GM23248 (cell line): Measurements from ENCODE around the gene HIVEP1. TPM values are rescaled to one million over a fixed set of nuclear protein-coding genes. Genes with fewer than 3 reads are reported as not detected.

ENCODE experiments used
- DNase-seq: peaks from one replicate; pipeline ENCODE4 v3.0.0-alpha.2; 2015
- H2AFZ ChIP-seq: fragments of 200-600 bp; sonication (generic); 2 replicates; pipeline ENCODE4 v1.6.1; 2016; ENCODE audit warnings: antibody characterized with exemption
- H3F3A ChIP-seq: fragments of 200-600 bp; sonication (generic); 2 replicates; pipeline ENCODE4 v1.6.1; 2016; ENCODE audit warnings: mild to moderate bottlenecking, antibody characterized with exemption, mixed run types; ENCODE audit not compliant: insufficient read depth
- H3K27ac ChIP-seq: fragments of 200-600 bp; sonication (generic); 2 replicates; pipeline ENCODE4 v1.5.1; 2016; ENCODE audit warnings: mild to moderate bottlenecking
- H3K27me3 ChIP-seq: fragments of 200-600 bp; sonication (generic); replicated peaks from 2 replicates; pipeline ENCODE4 v1.6.1; 2016; ENCODE audit warnings: mild to moderate bottlenecking; ENCODE audit not compliant: insufficient read depth
- H3K36me3 ChIP-seq: fragments of 200-600 bp; sonication (generic); 2 replicates; pipeline ENCODE4 v1.6.1; 2016; ENCODE audit warnings: low read depth, mild to moderate bottlenecking
- H3K4me1 ChIP-seq: fragments of 200-600 bp; sonication (generic); 2 replicates; pipeline ENCODE4 v1.6.1; 2016; ENCODE audit warnings: mild to moderate bottlenecking; ENCODE audit not compliant: insufficient read depth
- H3K4me2 ChIP-seq: fragments of 200-600 bp; sonication (generic); one replicate; pipeline ENCODE4 v1.6.1; 2016; ENCODE audit warnings: mild to moderate bottlenecking; ENCODE audit not compliant: unreplicated experiment
- H3K4me3 ChIP-seq: fragments of 200-600 bp; sonication (generic); 2 replicates; pipeline ENCODE4 v1.5.1; 2016; ENCODE audit warnings: mild to moderate bottlenecking
- H3K79me2 ChIP-seq: fragments of 200-600 bp; sonication (generic); 2 replicates; pipeline ENCODE4 v1.6.1; 2016; ENCODE audit warnings: mild to moderate bottlenecking; ENCODE audit not compliant: insufficient read depth
- H3K9ac ChIP-seq: fragments of 200-600 bp; sonication (generic); 2 replicates; pipeline ENCODE4 v1.6.1; 2016; ENCODE audit warnings: mild to moderate bottlenecking
- H3K9me2 ChIP-seq: fragments of 200-600 bp; sonication (generic); 2 replicates; pipeline ENCODE4 v1.6.1; 2016; ENCODE audit warnings: mixed run types, mild to moderate bottlenecking, moderate library complexity; ENCODE audit not compliant: insufficient read depth
- H3K9me3 ChIP-seq: fragments of 200-600 bp; sonication (generic); one replicate; pipeline ENCODE4 v1.6.1; 2017; ENCODE audit warnings: low read depth
- H4K20me1 ChIP-seq: fragments of 200-600 bp; sonication (generic); 2 replicates; pipeline ENCODE4 v1.6.0; 2016; ENCODE audit not compliant: insufficient read depth
- EZH2 ChIP-seq: fragments of 200-600 bp; sonication (generic); IDR thresholded peaks from 2 replicates; pipeline ENCODE4 v1.6.1; 2018; ENCODE audit warnings: antibody characterized with exemption, mild to moderate bottlenecking; ENCODE audit not compliant: insufficient read depth, poor library complexity, severe bottlenecking
- EZH2phosphoT487 ChIP-seq: fragments of 200-600 bp; sonication (generic); IDR thresholded peaks from 2 replicates; pipeline ENCODE4 v1.6.1; 2018; ENCODE audit warnings: antibody characterized with exemption, moderate library complexity, mild to moderate bottlenecking, low read depth; ENCODE audit not compliant: insufficient read depth
- WGBS, 2 experiments: methylation state at CpG; one replicate each; pipeline ENCODE4 v1.1.6; 2015 to 2017; ENCODE audit warnings: low lambda C conversion rate in 2 of 2, low coverage in 1 of 2; ENCODE audit errors: missing lambda C conversion rate in 2 of 2; 5-methylcytosine and 5-hydroxymethylcytosine counted together
- in situ Hi-C: fragments of 300-500 bp; cut with MboI; formaldehyde crosslinking; loops from 2 replicates; pipeline ENCODE4 v1.15.0; 2020
- polyA plus RNA-seq: library from polyadenylated mRNA; unstranded; fragments of >200 nt; fragmentation: Nextera tagmentation; extraction: Ambion mirVana; gene quantifications from 2 replicates; pipeline ENCODE4 v1.2.1, GENCODE V29; 2016
- total RNA-seq: library from RNA; depleted of rRNA; stranded (reverse); fragments of >200 nt; shearing (Covaris generic); gene quantifications from 2 replicates; pipeline ENCODE4 v1.2.3, GENCODE V29; 2014

The HIVEP1 gene
- total and polyA plus RNA-seq, 2 experiments from 2014 or later: 3.3 to 7.1 TPM

DNA sequence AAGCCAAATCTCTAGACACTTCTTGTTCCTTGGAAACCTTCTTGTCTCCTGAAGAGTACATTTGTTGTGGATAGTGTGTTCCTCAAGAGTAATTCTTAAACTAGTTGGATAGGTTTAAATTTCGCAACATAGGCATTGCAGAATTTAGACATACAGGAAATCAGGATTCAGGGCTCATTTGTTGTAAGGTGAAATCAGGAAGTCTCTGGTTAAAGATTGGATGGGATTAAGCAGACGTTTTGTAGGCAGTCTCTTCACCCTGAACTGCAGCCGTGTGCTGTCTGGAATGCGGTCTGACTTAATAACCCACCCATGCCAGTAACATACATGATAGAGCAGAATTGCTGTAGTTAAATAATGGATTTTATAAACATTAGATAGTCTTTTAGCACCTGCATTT, 21.7 kb downstream of the HIVEP1 start:
- Histone ChIP-seq H3K79me2 (peaks cover 92% of the 10 kb centered on the region), H3K4me2 (no peak overlapping the region)
- in situ Hi-C loops: no loop called here

GRCh38 chr6:12034349-12034748, 22.2 kb downstream of the HIVEP1 start:
- Histone ChIP-seq H3K9me2 (no peaks in the 10 kb centered on the region), H3K79me2 (peaks cover 92% of the 10 kb centered on the region), H3F3A (no peaks in the 10 kb centered on the region), H3K9ac (no peak overlapping the region), H3K4me3 (no peak overlapping the region), H3K36me3 (0 out of 2 replicates have a peak, but pooled peaks cover 10% of the 10 kb centered on the region), H4K20me1 (no peaks in the 10 kb centered on the region), H2AFZ (no peak overlapping the region), H3K9me3 (no peaks in the 10 kb centered on the region), H3K4me2 (no peak overlapping the region), H3K4me1 (peaks cover 8% of the 10 kb centered on the region; the same call in 1 of the 2 replicates), H3K27ac (no peak overlapping the region), H3K27me3 (no peaks in the 10 kb centered on the region)
- no peak for TF ChIP-seq EZH2phosphoT487
- no peak for TF ChIP-seq EZH2
- 71 to 82% methylated on average over 3 of the region's 3 CpGs for WGBS, 2 experiments
- in situ Hi-C loops: no loop called here
- no peak for DNase-seq

More for the DNA sequence above, 21.7 kb downstream of the HIVEP1 start:
- 56 to 60% methylated on average over 4 of the region's 4 CpGs for WGBS, 2 experiments
- H3K27ac ChIP-seq: no peak overlapping the region
- H3K9me2 ChIP-seq: no peaks in the 10 kb centered on the region
- H3K4me3 ChIP-seq: no peak overlapping the region
- no peak for TF ChIP-seq EZH2phosphoT487
- no peak for TF ChIP-seq EZH2
- no peak overlapping the region for H2AFZ ChIP-seq
- H3K4me1 ChIP-seq: peaks cover 8% of the 10 kb centered on the region; the same call in 1 of the 2 replicates
- no peaks in the 10 kb centered on the region for H3K27me3 ChIP-seq
- no peak overlapping the region for H3K9ac ChIP-seq
- no peaks in the 10 kb centered on the region for H4K20me1 ChIP-seq
- H3K36me3 ChIP-seq: 0 out of 2 replicates have a peak, but pooled peaks cover 12% of the 10 kb centered on the region
- no peaks in the 10 kb centered on the region for H3K9me3 ChIP-seq
- peak; percentile 39 for DNase-seq
- H3F3A ChIP-seq: no peaks in the 10 kb centered on the region

- 69 to 75% methylated on average over 5 of the region's 5 CpGs for WGBS, 2 experiments
- no peak for DNase-seq
- Histone ChIP-seq H3K4me2 (no peak overlapping the region), H4K20me1 (no peaks in the 10 kb centered on the region), H3K9me3 (no peaks in the 10 kb centered on the region), H3K9ac (no peak overlapping the region), H3K27ac (no peak overlapping the region), H3K27me3 (no peaks in the 10 kb centered on the region), H3K79me2 (peaks cover 91% of the 10 kb centered on the region), H3K9me2 (no peaks in the 10 kb centered on the region), H2AFZ (no peak overlapping the region), H3F3A (no peaks in the 10 kb centered on the region), H3K4me3 (no peak overlapping the region), H3K4me1 (peaks cover 8% of the 10 kb centered on the region; the same call in 1 of the 2 replicates), H3K36me3 (0 out of 2 replicates have a peak, but pooled peaks cover 5% of the 10 kb centered on the region)
- no peak for TF ChIP-seq EZH2phosphoT487
- no peak for TF ChIP-seq EZH2
- in situ Hi-C loops: no loop called here
These were observed 22.7 kb downstream of the HIVEP1 start for GRCh38 chr6:12034837-12035236.

GRCh38 chr6:12036766-12037165, 24.7 kb downstream of the HIVEP1 start:
- no peak overlapping the region for H2AFZ ChIP-seq
- peaks cover 85% of the 10 kb centered on the region for H3K79me2 ChIP-seq
- H3K27me3 ChIP-seq: no peaks in the 10 kb centered on the region
- peaks cover 8% of the 10 kb centered on the region; the same call in 1 of the 2 replicates for H3K4me1 ChIP-seq
- DNase-seq: no peak
- H3K4me3 ChIP-seq: no peak overlapping the region
- H3K36me3 ChIP-seq: no peaks in the 10 kb centered on the region
- no peaks in the 10 kb centered on the region for H3K9me3 ChIP-seq
- no peaks in the 10 kb centered on the region for H4K20me1 ChIP-seq
- H3K27ac ChIP-seq: no peak overlapping the region
- H3F3A ChIP-seq: no peaks in the 10 kb centered on the region
- WGBS, 2 experiments: 93 to 95% methylated on average over 8 of the region's 8 CpGs
- H3K9me2 ChIP-seq: no peaks in the 10 kb centered on the region
- no peak for TF ChIP-seq EZH2
- TF ChIP-seq EZH2phosphoT487: no peak
- H3K4me2 ChIP-seq: no peak overlapping the region
- H3K9ac ChIP-seq: no peak overlapping the region
- in situ Hi-C loops: no loop called here

DNA sequence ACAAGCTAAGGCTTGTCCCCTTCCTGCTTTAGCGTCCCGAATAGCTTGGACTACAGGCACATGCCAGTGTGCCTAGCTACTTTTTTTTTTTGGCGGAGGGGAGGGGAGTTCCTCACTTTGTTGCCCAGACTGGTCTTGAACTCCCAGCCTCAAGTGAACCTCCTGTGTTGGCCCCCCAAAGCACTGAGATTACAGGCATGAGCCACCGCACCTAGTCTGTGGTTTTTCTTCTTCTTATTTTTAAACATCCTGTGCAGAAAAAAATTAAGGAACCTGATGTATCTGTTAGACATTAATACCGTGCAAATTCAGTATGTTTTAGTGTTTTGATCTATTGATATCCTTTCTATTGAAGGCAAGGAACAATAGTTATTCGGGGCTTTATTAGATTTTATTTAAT, 25.7 kb downstream of the HIVEP1 start:
- TF ChIP-seq EZH2 (no peak), EZH2phosphoT487 (no peak)
- Histone ChIP-seq H3K36me3 (no peaks in the 10 kb centered on the region), H3K4me2 (no peak overlapping the region), H2AFZ (no peak overlapping the region), H3K27me3 (no peaks in the 10 kb centered on the region), H3K4me1 (peaks cover 8% of the 10 kb centered on the region; the same call in 1 of the 2 replicates), H3K79me2 (peaks cover 80% of the 10 kb centered on the region), H3K9me3 (no peaks in the 10 kb centered on the region), H4K20me1 (no peaks in the 10 kb centered on the region), H3K9ac (no peak overlapping the region), H3K4me3 (no peak overlapping the region), H3K27ac (no peak overlapping the region), H3F3A (no peaks in the 10 kb centered on the region), H3K9me2 (no peaks in the 10 kb centered on the region)
- in situ Hi-C loops: no loop called here
- WGBS, 2 experiments: 69 to 75% methylated on average over 6 of the region's 6 CpGs
- DNase-seq: no peak
